Amygdala (tissue), 56 donors: ENCODE measurements around the gene SNX5.
A peak's percentile ranks its signal among the peaks of the same experiment; 100 is the strongest.

ENCODE experiments used
- DNase-seq, 56 donors: peaks; one replicate each; lab custom pipeline; 2025; lab: John Stamatoyannopoulos, UW

Gene SNX5

GRCh38 chr20:17925141-17925939 lies 43.3 kb downstream of the SNX5 start:
- DNase-seq = no peak

GRCh38 chr20:17921774-17922173 lies 46.8 kb downstream of the SNX5 start:
- DNase-seq = no peak

- DNase-seq = no peak
Observed at GRCh38 chr20:17919149-17919548, 49.4 kb downstream of the SNX5 start.

GRCh38 chr20:17917832-17918618 lies 50.6 kb downstream of the SNX5 start:
- DNase-seq = no peak

- peak in 1 of 56 donors; percentile 16 for DNase-seq
Observed at GRCh38 chr20:17916433-17916891, 52.1 kb downstream of the SNX5 start.

- no peak for DNase-seq
Observed at GRCh38 chr20:17914957-17915356, 53.6 kb downstream of the SNX5 start.

- no peak for DNase-seq
Observed at GRCh38 chr20:17912916-17913315, 55.7 kb downstream of the SNX5 start.

- no peak for DNase-seq
Observed at GRCh38 chr20:17911927-17912326, 56.7 kb downstream of the SNX5 start.

GRCh38 chr20:17910828-17911294 lies 57.7 kb downstream of the SNX5 start:
- DNase-seq = peak in 2 of 56 donors; percentile 7 to 50

- DNase-seq = no peak
Observed at GRCh38 chr20:17909869-17910321, 58.7 kb downstream of the SNX5 start.

GRCh38 chr20:17905544-17905943 lies 63.0 kb downstream of the SNX5 start:
- no peak for DNase-seq

GRCh38 chr20:17904027-17904426 lies 64.6 kb downstream of the SNX5 start:
- no peak for DNase-seq

GRCh38 chr20:17902531-17903083 lies 66.0 kb downstream of the SNX5 start:
- DNase-seq = no peak

GRCh38 chr20:17901971-17902370 lies 66.6 kb downstream of the SNX5 start:
- no peak for DNase-seq

GRCh38 chr20:17898548-17898994 lies 70.0 kb downstream of the SNX5 start:
- peak in 35 of 56 donors; percentile 7 to 81 (median 41) for DNase-seq

- no peak for DNase-seq
Observed at GRCh38 chr20:17897566-17898307, 70.9 kb downstream of the SNX5 start.

GRCh38 chr20:17896771-17897369 lies 71.7 kb downstream of the SNX5 start:
- DNase-seq = no peak

- DNase-seq = peak in 4 of 56 donors; percentile 11 to 26 (median 14)
Observed at GRCh38 chr20:17896193-17896723, 72.3 kb downstream of the SNX5 start.

- peak in 24 of 56 donors; percentile 7 to 51 (median 22) for DNase-seq
Observed at GRCh38 chr20:17895641-17896171, 72.9 kb downstream of the SNX5 start.
